Astrocyte (in vitro differentiated cells and primary cell): ENCODE measurements around the gene SLC4A3. TPM values are rescaled to one million over a fixed set of nuclear protein-coding genes. Genes with fewer than 3 reads are reported as not detected.

Experiments
- DNase-seq: peaks from one replicate; pipeline ENCODE4 v3.0.0-alpha.2; 2010; ENCODE audit warnings: low read depth
- FAIRE-seq: peaks from 2 replicates; lab custom pipeline; 2011; peaks lifted over from hg19 to GRCh38; lab: Jason Lieb, UNC
- H2AFZ ChIP-seq: 2 replicates; pipeline ENCODE4 v1.6.0; 2012; ENCODE audit warnings: low read depth, low read length, inconsistent platforms
- H3K27ac ChIP-seq: 2 replicates; pipeline ENCODE4 v1.5.1; 2011; ENCODE audit warnings: low read depth, low read length, inconsistent platforms
- H3K27me3 ChIP-seq: 2 replicates; pipeline ENCODE4 v1.6.0; 2011; ENCODE audit warnings: low read length, inconsistent platforms; ENCODE audit not compliant: insufficient read depth
- H3K36me3 ChIP-seq: 2 replicates; pipeline ENCODE4 v1.5.1; 2011; ENCODE audit warnings: low read length, inconsistent platforms; ENCODE audit not compliant: insufficient read depth
- H3K4me1 ChIP-seq: 2 replicates; pipeline ENCODE4 v1.5.1; 2011; ENCODE audit warnings: low read length, inconsistent platforms; ENCODE audit not compliant: insufficient read depth
- H3K4me2 ChIP-seq: 2 replicates; pipeline ENCODE4 v1.6.0; 2012; ENCODE audit warnings: low read length, inconsistent platforms
- H3K4me3 ChIP-seq: 2 replicates; pipeline ENCODE4 v1.5.1; 2011; ENCODE audit warnings: low read depth, mild to moderate bottlenecking, low read length, inconsistent platforms; ENCODE audit not compliant: insufficient read depth
- H3K79me2 ChIP-seq: 2 replicates; pipeline ENCODE4 v1.6.0; 2012; ENCODE audit warnings: mild to moderate bottlenecking, low read length, inconsistent platforms; ENCODE audit not compliant: insufficient read depth
- H3K9ac ChIP-seq: 2 replicates; pipeline ENCODE4 v1.6.0; 2012; ENCODE audit warnings: mild to moderate bottlenecking, low read length, inconsistent platforms
- H3K9me3 ChIP-seq: 2 replicates; pipeline ENCODE4 v1.5.1; 2012; ENCODE audit warnings: low read depth, mild to moderate bottlenecking, low read length, inconsistent platforms; ENCODE audit not compliant: insufficient read depth
- H4K20me1 ChIP-seq: 2 replicates; pipeline ENCODE4 v1.6.0; 2012; ENCODE audit warnings: low read length, inconsistent platforms; ENCODE audit not compliant: insufficient read depth
- H3K27ac Mint-ChIP-seq: one replicate; pipeline ENCODE4 v1.8.0; 2021; ENCODE audit warnings: mild to moderate bottlenecking, mixed read lengths; ENCODE audit not compliant: unreplicated experiment
- H3K27me3 Mint-ChIP-seq: one replicate; pipeline ENCODE4 v1.8.0; 2021; ENCODE audit warnings: low read depth, mixed read lengths; ENCODE audit not compliant: unreplicated experiment
- H3K36me3 Mint-ChIP-seq: one replicate; pipeline ENCODE4 v1.8.0; 2021; ENCODE audit warnings: low read depth, mixed read lengths; ENCODE audit not compliant: unreplicated experiment
- H3K4me1 Mint-ChIP-seq: one replicate; pipeline ENCODE4 v1.8.0; 2021; ENCODE audit warnings: low read depth, mixed read lengths; ENCODE audit not compliant: unreplicated experiment
- H3K4me3 Mint-ChIP-seq: one replicate; pipeline ENCODE4 v1.8.0; 2021; ENCODE audit warnings: mild to moderate bottlenecking, moderate library complexity, mixed read lengths; ENCODE audit not compliant: unreplicated experiment
- H3K9me3 Mint-ChIP-seq: one replicate; pipeline ENCODE4 v1.8.0; 2021; ENCODE audit warnings: mild to moderate bottlenecking, mixed read lengths; ENCODE audit not compliant: unreplicated experiment
- CTCF ChIP-seq: IDR thresholded peaks from 2 replicates; pipeline ENCODE4 v1.5.1; 2011; ENCODE audit warnings: low read depth, mild to moderate bottlenecking, inconsistent platforms, low read length, moderate library complexity; ENCODE audit not compliant: insufficient read depth
- EZH2 ChIP-seq: IDR thresholded peaks from 2 replicates; pipeline ENCODE4 v1.6.1; 2012; ENCODE audit warnings: mild to moderate bottlenecking, low read length, inconsistent platforms; ENCODE audit not compliant: insufficient read depth
- total RNA-seq: library from RNA; stranded (reverse); gene quantifications from 2 replicates; pipeline ENCODE4 v1.2.1, GENCODE V29; 2021

Gene SLC4A3
- total RNA-seq, 1 donor from 2014 or later = 11.2 TPM

- H3K4me3 Mint-ChIP-seq = no peak overlapping the region
- Histone ChIP-seq H3K4me1 (no peaks in the 10 kb centered on the region), H3K9ac (no peak overlapping the region), H3K4me3 (no peak overlapping the region), H3K36me3 (peaks cover 14% of the 10 kb centered on the region), H3K79me2 (no peaks in the 10 kb centered on the region), H2AFZ (no peak overlapping the region), H3K27ac (no peak overlapping the region), H3K27me3 (no peaks in the 10 kb centered on the region), H3K9me3 (no peaks in the 10 kb centered on the region), H3K4me2 (no peak overlapping the region), H4K20me1 (no peaks in the 10 kb centered on the region)
- no peak for DNase-seq
- peaks cover 29% of the 10 kb centered on the region for H3K36me3 Mint-ChIP-seq
- H3K27me3 Mint-ChIP-seq = no peaks in the 10 kb centered on the region
- H3K4me1 Mint-ChIP-seq = no peaks in the 10 kb centered on the region
- TF ChIP-seq CTCF = no peak
- no peak for TF ChIP-seq EZH2
- peaks cover 2% of the 10 kb centered on the region for H3K9me3 Mint-ChIP-seq
- H3K27ac Mint-ChIP-seq = no peak overlapping the region
- no peak for FAIRE-seq
These were observed 18.9 kb upstream of the SLC4A3 start for GRCh38 chr2:219608399-219608964.

GRCh38 chr2:219609149-219609750 lies 18.2 kb upstream of the SLC4A3 start:
- Mint-ChIP-seq H3K9me3 (peaks cover 2% of the 10 kb centered on the region), H3K27ac (no peak overlapping the region), H3K4me3 (no peak overlapping the region), H3K36me3 (peaks cover 29% of the 10 kb centered on the region), H3K27me3 (no peaks in the 10 kb centered on the region), H3K4me1 (no peaks in the 10 kb centered on the region)
- Histone ChIP-seq H3K4me2 (no peak overlapping the region), H2AFZ (no peak overlapping the region), H3K36me3 (peaks cover 12% of the 10 kb centered on the region), H3K4me3 (no peak overlapping the region), H3K27me3 (no peaks in the 10 kb centered on the region), H3K9ac (no peak overlapping the region), H4K20me1 (no peaks in the 10 kb centered on the region), H3K27ac (no peak overlapping the region), H3K9me3 (no peaks in the 10 kb centered on the region), H3K79me2 (no peaks in the 10 kb centered on the region), H3K4me1 (no peaks in the 10 kb centered on the region)
- FAIRE-seq (no peak), DNase-seq (no peak)
- TF ChIP-seq EZH2 = no peak
- no peak for TF ChIP-seq CTCF

GRCh38 chr2:219611306-219611705 lies 16.1 kb upstream of the SLC4A3 start:
- Mint-ChIP-seq H3K4me3 (no peak overlapping the region), H3K4me1 (no peaks in the 10 kb centered on the region), H3K27me3 (no peaks in the 10 kb centered on the region), H3K36me3 (peaks cover 29% of the 10 kb centered on the region), H3K9me3 (peaks cover 3% of the 10 kb centered on the region), H3K27ac (no peak overlapping the region)
- no peak overlapping the region for H3K27ac ChIP-seq
- no peak for TF ChIP-seq CTCF
- no peak for TF ChIP-seq EZH2
- no peak overlapping the region for H3K4me3 ChIP-seq
- H3K79me2 ChIP-seq = no peaks in the 10 kb centered on the region
- no peaks in the 10 kb centered on the region for H4K20me1 ChIP-seq
- no peak overlapping the region for H3K4me2 ChIP-seq
- DNase-seq (no peak), FAIRE-seq (no peak)
- H2AFZ ChIP-seq = no peak overlapping the region
- H3K4me1 ChIP-seq = no peaks in the 10 kb centered on the region
- H3K27me3 ChIP-seq = no peaks in the 10 kb centered on the region
- peaks cover 8% of the 10 kb centered on the region for H3K36me3 ChIP-seq
- H3K9ac ChIP-seq = no peak overlapping the region
- H3K9me3 ChIP-seq = no peaks in the 10 kb centered on the region
